Measurements from ENCODE around the gene ZNF813. TPM values are rescaled to one million over a fixed set of nuclear protein-coding genes. Genes with fewer than 3 reads are reported as not detected.

Gene ZNF813
- total RNA-seq, 1 donor from 2014 or later: 3.9 TPM

- Histone ChIP-seq H3K27me3 (ENCODE audit: control insufficient read depth, insufficient read depth, low read length) (no peaks in the 10 kb centered on the region), H3K4me3 (ENCODE audit: low read depth, low read length) (no peak overlapping the region), H3K36me3 (ENCODE audit: control insufficient read depth, insufficient read depth, low read length) (no peaks in the 10 kb centered on the region)
- TF ChIP-seq, protein P1, sequence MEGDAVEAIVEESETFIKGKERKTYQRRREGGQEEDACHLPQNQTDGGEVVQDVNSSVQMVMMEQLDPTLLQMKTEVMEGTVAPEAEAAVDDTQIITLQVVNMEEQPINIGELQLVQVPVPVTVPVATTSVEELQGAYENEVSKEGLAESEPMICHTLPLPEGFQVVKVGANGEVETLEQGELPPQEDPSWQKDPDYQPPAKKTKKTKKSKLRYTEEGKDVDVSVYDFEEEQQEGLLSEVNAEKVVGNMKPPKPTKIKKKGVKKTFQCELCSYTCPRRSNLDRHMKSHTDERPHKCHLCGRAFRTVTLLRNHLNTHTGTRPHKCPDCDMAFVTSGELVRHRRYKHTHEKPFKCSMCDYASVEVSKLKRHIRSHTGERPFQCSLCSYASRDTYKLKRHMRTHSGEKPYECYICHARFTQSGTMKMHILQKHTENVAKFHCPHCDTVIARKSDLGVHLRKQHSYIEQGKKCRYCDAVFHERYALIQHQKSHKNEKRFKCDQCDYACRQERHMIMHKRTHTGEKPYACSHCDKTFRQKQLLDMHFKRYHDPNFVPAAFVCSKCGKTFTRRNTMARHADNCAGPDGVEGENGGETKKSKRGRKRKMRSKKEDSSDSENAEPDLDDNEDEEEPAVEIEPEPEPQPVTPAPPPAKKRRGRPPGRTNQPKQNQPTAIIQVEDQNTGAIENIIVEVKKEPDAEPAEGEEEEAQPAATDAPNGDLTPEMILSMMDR (IDR thresholded peaks at IDR 0.05; ENCODE audit: insufficient read depth, low read length, poor library complexity, severe bottlenecking): no peak
- DNase-seq (ENCODE audit: low read depth): no peak
Measured at GRCh38 chr19:53531457-53531856, 63.9 kb downstream of the ZNF813 start.

DNA sequence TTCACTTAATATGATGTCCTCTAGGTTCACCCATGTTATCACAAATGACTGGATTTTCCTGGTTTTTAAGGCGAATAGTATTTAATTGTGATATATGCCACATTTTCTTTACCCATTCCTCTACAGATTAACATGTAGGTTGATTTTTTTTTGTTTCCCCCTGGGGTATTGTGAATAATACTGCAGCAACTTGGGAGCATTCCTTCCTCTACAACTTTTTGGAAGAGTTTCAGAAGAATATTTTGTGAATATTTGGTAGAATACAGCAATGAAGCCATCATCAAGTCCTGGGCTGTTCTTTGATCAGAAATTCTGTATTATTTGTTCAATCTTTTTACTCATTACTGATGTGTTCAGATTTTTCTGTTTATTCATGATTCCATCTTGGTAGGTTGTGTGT is 64.8 kb downstream of the ZNF813 start:
- no peak for DNase-seq (ENCODE audit: low read depth)
- Histone ChIP-seq H3K27me3 (ENCODE audit: control insufficient read depth, insufficient read depth, low read length) (no peaks in the 10 kb centered on the region), H3K4me3 (ENCODE audit: low read depth, low read length) (no peak overlapping the region), H3K36me3 (ENCODE audit: control insufficient read depth, insufficient read depth, low read length) (no peaks in the 10 kb centered on the region)
- TF ChIP-seq, protein P1 (IDR thresholded peaks at IDR 0.05; ENCODE audit: insufficient read depth, low read length, poor library complexity, severe bottlenecking): no peak

DNA sequence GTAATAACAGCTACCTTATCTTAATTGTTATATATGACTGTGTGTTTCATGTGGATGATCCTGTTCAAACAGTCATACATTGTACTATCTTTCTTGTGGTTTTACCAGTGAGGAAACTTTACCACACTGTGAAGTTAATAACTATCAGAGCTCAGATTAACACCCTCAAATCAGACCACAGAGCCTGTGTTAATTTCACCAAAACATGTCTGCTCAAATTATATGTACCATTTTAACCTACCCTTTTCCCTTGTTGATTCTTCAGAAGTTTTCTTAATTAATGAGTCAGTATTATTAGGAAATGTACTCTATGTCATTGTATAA is 68.7 kb downstream of the ZNF813 start:
- Histone ChIP-seq H3K27me3 (ENCODE audit: control insufficient read depth, insufficient read depth, low read length) (no peaks in the 10 kb centered on the region), H3K36me3 (ENCODE audit: control insufficient read depth, insufficient read depth, low read length) (no peaks in the 10 kb centered on the region), H3K4me3 (ENCODE audit: low read depth, low read length) (no peak overlapping the region)
- TF ChIP-seq, protein P1 (IDR thresholded peaks at IDR 0.05; ENCODE audit: insufficient read depth, low read length, poor library complexity, severe bottlenecking): no peak
- no peak for DNase-seq (ENCODE audit: low read depth)

GRCh38 chr19:53537121-53537520 is 69.6 kb downstream of the ZNF813 start:
- no peak for DNase-seq (ENCODE audit: low read depth)
- TF ChIP-seq, protein P1 (IDR thresholded peaks at IDR 0.05; ENCODE audit: insufficient read depth, low read length, poor library complexity, severe bottlenecking): no peak
- Histone ChIP-seq H3K4me3 (ENCODE audit: low read depth, low read length) (peak overlapping the region; percentile 59), H3K27me3 (ENCODE audit: control insufficient read depth, insufficient read depth, low read length) (no peaks in the 10 kb centered on the region), H3K36me3 (ENCODE audit: control insufficient read depth, insufficient read depth, low read length) (no peaks in the 10 kb centered on the region)

DNA sequence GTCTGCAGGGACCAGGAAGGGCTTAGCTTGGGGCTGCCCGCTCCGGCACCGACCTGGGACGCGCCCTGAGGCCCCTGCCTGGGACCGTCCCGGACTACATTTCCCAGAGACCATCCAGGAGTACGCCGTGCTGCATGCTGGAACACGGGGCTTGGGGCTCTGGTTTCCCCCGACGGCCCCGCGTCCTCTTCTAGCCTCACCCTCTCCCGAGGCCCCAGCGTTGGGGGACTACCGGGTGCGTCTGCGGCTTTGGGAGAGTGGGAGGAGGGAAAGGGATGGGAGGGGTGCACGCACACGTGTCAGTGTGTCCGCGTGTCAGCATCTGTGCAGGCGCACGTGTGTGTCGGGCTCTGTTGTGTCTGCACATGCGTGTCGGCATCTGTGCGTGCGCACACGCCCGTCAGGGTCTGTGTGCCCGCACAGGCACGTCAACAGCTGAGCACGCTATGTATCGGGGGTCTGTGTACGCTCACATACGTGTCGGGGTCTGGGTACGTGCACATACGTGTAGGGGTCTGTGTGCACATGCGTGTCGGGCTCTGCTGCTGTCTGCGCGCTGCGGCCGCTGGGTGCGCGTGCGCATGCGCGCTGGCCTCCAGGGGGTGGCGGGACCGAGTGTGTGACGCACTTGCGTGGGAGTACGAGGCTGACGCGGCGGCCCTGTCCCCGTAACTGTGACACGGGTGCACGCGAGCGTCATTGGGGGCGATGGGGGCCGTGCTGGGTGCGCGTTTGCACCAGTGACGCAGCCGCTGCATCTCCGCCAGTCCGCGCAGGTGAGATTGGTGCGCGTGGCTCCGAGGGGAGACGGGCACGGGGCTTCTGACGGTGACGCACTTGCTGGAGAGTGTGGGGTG is 70.2 kb downstream of the ZNF813 start, which contains the start of gene ZNF331:
Gene ZNF331, plus strand, starts transcription at position 625 of the 857 bp plus-strand sequence. CDS start 31,232 bp downstream, outside the sequence.
- Histone ChIP-seq H3K4me3 (ENCODE audit: low read depth, low read length) (peak within 1 kb of the TSS; percentile 59), H3K27me3 (ENCODE audit: control insufficient read depth, insufficient read depth, low read length) (no peaks in the 10 kb centered on the region), H3K36me3 (ENCODE audit: control insufficient read depth, insufficient read depth, low read length) (no peaks in the 10 kb centered on the region)
- TF ChIP-seq, protein P1 (IDR thresholded peaks at IDR 0.05; ENCODE audit: insufficient read depth, low read length, poor library complexity, severe bottlenecking): peak; percentile 13
- no peak for DNase-seq (ENCODE audit: low read depth)

Data from kidney epithelial cell (primary cell).